ENCODE data around the gene CASP7.

The CASP7 gene

DNA sequence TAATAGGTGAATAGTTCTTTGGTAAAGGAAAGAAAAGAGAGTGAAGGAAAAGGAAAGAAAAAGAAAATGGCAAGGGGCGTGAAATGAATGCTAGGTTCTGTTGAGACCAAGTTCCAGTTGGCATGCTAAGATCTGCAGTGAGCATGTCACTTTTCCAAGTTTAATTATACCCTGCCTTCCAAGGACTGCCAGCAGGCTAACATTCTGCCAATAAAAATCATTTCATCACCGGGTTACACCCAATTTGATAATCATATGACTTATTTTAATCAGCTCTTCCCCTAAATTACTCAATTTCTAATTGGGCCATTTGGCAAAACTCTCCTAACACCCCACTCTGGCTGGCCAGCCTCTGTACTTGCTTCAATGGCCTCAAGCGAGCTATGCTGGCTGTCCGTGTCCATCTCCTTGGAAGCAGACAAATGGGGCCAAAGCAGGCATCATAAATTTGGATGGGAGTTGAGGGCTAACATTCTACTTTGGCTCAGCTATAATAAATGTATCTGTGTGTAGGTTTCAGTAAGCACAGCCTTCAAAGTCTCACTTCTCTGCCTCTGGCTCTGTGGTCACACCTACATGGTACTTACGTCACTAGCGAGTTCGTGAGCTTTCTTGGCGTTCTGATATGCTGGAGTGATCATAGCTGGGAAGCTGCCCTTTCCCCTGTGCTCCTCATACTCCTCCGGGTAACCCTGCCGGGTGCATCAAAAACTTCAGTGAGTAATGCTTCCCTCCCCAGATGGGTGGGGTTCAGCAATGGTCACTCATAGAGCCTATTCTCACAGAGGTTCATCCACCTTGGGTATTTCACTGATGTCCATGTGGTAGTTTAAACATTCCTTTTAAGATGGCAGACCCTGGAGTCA, 33.1 kb upstream of the CASP7 start:
- TF ChIP-seq FOXM1 (IDR thresholded peaks at IDR 0.05; ENCODE audit: borderline replicate concordance, low read depth) = no peak
- no peak for TF ChIP-seq YY1 (IDR thresholded peaks at IDR 0.05; ENCODE audit: low read depth)
- no peak for TF ChIP-seq TAF1 (IDR thresholded peaks at IDR 0.05; ENCODE audit: low read depth)
- TF ChIP-seq, protein P1, sequence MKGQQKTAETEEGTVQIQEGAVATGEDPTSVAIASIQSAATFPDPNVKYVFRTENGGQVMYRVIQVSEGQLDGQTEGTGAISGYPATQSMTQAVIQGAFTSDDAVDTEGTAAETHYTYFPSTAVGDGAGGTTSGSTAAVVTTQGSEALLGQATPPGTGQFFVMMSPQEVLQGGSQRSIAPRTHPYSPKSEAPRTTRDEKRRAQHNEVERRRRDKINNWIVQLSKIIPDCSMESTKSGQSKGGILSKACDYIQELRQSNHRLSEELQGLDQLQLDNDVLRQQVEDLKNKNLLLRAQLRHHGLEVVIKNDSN (IDR thresholded peaks at IDR 0.05) = no peak
- no peak for TF ChIP-seq EGR1 (IDR thresholded peaks at IDR 0.05)
- no peak for TF ChIP-seq TEAD4 (IDR thresholded peaks at IDR 0.05)
- TF ChIP-seq NFIC (IDR thresholded peaks at IDR 0.05) = no peak
- no peak for TF ChIP-seq CEBPB (IDR thresholded peaks at IDR 0.05)
- no peak for TF ChIP-seq TCF12 (IDR thresholded peaks at IDR 0.05; ENCODE audit: low read depth)
- TF ChIP-seq EP300 (IDR thresholded peaks at IDR 0.05; ENCODE audit: borderline replicate concordance) = no peak
- TF ChIP-seq RAD21 (IDR thresholded peaks at IDR 0.05; ENCODE audit: low read depth) = no peak
- no peak for TF ChIP-seq ZBTB7A (IDR thresholded peaks at IDR 0.05; ENCODE audit: low read depth)
- no peak for TF ChIP-seq CREB1 (IDR thresholded peaks at IDR 0.05; ENCODE audit: low read depth)
- TF ChIP-seq, protein P2, sequence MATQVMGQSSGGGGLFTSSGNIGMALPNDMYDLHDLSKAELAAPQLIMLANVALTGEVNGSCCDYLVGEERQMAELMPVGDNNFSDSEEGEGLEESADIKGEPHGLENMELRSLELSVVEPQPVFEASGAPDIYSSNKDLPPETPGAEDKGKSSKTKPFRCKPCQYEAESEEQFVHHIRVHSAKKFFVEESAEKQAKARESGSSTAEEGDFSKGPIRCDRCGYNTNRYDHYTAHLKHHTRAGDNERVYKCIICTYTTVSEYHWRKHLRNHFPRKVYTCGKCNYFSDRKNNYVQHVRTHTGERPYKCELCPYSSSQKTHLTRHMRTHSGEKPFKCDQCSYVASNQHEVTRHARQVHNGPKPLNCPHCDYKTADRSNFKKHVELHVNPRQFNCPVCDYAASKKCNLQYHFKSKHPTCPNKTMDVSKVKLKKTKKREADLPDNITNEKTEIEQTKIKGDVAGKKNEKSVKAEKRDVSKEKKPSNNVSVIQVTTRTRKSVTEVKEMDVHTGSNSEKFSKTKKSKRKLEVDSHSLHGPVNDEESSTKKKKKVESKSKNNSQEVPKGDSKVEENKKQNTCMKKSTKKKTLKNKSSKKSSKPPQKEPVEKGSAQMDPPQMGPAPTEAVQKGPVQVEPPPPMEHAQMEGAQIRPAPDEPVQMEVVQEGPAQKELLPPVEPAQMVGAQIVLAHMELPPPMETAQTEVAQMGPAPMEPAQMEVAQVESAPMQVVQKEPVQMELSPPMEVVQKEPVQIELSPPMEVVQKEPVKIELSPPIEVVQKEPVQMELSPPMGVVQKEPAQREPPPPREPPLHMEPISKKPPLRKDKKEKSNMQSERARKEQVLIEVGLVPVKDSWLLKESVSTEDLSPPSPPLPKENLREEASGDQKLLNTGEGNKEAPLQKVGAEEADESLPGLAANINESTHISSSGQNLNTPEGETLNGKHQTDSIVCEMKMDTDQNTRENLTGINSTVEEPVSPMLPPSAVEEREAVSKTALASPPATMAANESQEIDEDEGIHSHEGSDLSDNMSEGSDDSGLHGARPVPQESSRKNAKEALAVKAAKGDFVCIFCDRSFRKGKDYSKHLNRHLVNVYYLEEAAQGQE (IDR thresholded peaks at IDR 0.05; ENCODE audit: low read depth) = no peak
- TF ChIP-seq, protein P3, sequence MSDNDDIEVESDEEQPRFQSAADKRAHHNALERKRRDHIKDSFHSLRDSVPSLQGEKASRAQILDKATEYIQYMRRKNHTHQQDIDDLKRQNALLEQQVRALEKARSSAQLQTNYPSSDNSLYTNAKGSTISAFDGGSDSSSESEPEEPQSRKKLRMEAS (IDR thresholded peaks at IDR 0.05) = no peak

DNA sequence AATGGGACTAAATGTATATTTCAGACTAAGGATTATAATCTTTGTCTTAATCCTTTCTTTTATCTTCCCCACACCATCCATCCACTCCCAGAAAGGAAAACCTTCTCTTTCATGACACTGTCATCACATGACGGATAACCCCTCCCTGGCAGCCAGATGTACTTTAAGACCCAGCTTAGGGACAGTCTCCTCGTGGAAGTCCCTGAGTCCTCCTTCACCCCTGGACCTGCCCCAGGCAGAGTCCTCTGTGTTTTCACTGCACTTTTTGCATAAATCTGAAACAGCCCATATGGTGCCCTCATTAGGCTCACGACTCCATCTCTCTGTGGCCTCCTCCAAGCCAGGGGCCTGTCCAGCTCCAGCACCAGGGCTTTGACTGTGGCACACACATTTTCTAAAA, 31.9 kb upstream of the CASP7 start:
- TF ChIP-seq, protein P2 (IDR thresholded peaks at IDR 0.05; ENCODE audit: low read depth) = no peak
- TF ChIP-seq TAF1 (IDR thresholded peaks at IDR 0.05; ENCODE audit: low read depth) (no peak), CREB1 (IDR thresholded peaks at IDR 0.05; ENCODE audit: low read depth) (no peak)

DNA sequence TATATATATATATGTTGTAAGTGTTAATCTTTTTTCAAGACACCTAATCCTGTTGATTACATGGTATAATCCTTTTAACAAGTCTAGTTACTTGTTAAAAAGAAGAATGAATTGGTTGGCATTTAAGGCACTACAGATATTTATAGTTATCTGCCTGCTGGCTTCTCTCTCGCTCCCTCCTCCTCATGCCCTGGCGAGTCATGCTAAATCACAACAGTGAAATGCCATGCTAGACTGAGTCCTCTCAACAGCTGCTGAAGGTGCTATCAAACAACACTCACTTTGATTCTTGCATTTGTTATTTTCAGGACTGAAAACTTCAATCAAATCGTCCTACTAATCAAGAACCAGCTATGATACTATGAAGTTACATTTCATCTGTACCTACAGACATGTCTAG, 31.2 kb upstream of the CASP7 start:
- TF ChIP-seq, protein P3 (IDR thresholded peaks at IDR 0.05) = no peak
- no peak for TF ChIP-seq EP300 (IDR thresholded peaks at IDR 0.05; ENCODE audit: borderline replicate concordance)
- TF ChIP-seq, protein P2 (IDR thresholded peaks at IDR 0.05; ENCODE audit: low read depth) = no peak
- TF ChIP-seq TEAD4 (IDR thresholded peaks at IDR 0.05) = no peak
- no peak for TF ChIP-seq FOXM1 (IDR thresholded peaks at IDR 0.05; ENCODE audit: borderline replicate concordance, low read depth)
- no peak for TF ChIP-seq RAD21 (IDR thresholded peaks at IDR 0.05; ENCODE audit: low read depth)
- no peak for TF ChIP-seq EGR1 (IDR thresholded peaks at IDR 0.05)
- no peak for TF ChIP-seq NFIC (IDR thresholded peaks at IDR 0.05)
- TF ChIP-seq YY1 (IDR thresholded peaks at IDR 0.05; ENCODE audit: low read depth) = no peak
- TF ChIP-seq CREB1 (IDR thresholded peaks at IDR 0.05; ENCODE audit: low read depth) = no peak
- no peak for TF ChIP-seq TAF1 (IDR thresholded peaks at IDR 0.05; ENCODE audit: low read depth)
- no peak for TF ChIP-seq CEBPB (IDR thresholded peaks at IDR 0.05)
- TF ChIP-seq, protein P1 (IDR thresholded peaks at IDR 0.05) = no peak
- TF ChIP-seq TCF12 (IDR thresholded peaks at IDR 0.05; ENCODE audit: low read depth) = no peak
- TF ChIP-seq ZBTB7A (IDR thresholded peaks at IDR 0.05; ENCODE audit: low read depth) = no peak

DNA sequence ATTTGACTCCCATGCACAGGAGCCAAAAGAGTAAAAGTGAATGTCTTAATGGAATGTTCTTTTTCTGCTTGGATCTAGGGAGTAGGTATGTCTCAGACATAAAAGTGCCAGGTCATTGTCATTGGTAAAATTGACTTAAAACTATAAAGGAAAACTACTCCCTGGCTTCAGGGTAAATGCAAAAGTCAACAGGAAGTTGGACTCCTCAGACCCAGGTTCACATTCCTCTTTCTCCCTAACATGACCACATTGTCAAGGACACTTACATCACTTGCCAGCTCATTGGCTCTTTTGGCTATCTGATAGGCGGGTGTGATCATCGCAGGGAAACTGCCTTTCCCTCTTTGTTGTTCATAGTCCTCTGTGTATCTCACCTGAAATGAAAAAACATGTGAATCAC, 29.5 kb upstream of the CASP7 start:
- no peak for TF ChIP-seq YY1 (IDR thresholded peaks at IDR 0.05; ENCODE audit: low read depth)
- TF ChIP-seq, protein P3 (IDR thresholded peaks at IDR 0.05) = no peak
- no peak for TF ChIP-seq ZBTB7A (IDR thresholded peaks at IDR 0.05; ENCODE audit: low read depth)
- no peak for TF ChIP-seq CREB1 (IDR thresholded peaks at IDR 0.05; ENCODE audit: low read depth)
- TF ChIP-seq, protein P1 (IDR thresholded peaks at IDR 0.05) = no peak
- no peak for TF ChIP-seq TCF12 (IDR thresholded peaks at IDR 0.05; ENCODE audit: low read depth)
- no peak for TF ChIP-seq NFIC (IDR thresholded peaks at IDR 0.05)
- no peak for TF ChIP-seq TEAD4 (IDR thresholded peaks at IDR 0.05)
- no peak for TF ChIP-seq FOXM1 (IDR thresholded peaks at IDR 0.05; ENCODE audit: borderline replicate concordance, low read depth)
- no peak for TF ChIP-seq RAD21 (IDR thresholded peaks at IDR 0.05; ENCODE audit: low read depth)
- no peak for TF ChIP-seq EP300 (IDR thresholded peaks at IDR 0.05; ENCODE audit: borderline replicate concordance)
- TF ChIP-seq, protein P2 (IDR thresholded peaks at IDR 0.05; ENCODE audit: low read depth) = no peak
- TF ChIP-seq CEBPB (IDR thresholded peaks at IDR 0.05) = no peak
- TF ChIP-seq TAF1 (IDR thresholded peaks at IDR 0.05; ENCODE audit: low read depth) = no peak
- TF ChIP-seq EGR1 (IDR thresholded peaks at IDR 0.05) = no peak
